Stomach smooth muscle (tissue), 2 donors: Measurements from ENCODE around the gene ENDOG.
"Not testable (repeated sequence)": the region's sequence is repeated elsewhere in the genome, so short reads cannot be mapped to it uniquely, and the experiment has no call there.

Experiments used
- H3K27ac ChIP-seq: one replicate; pipeline ENCODE4 v1.7.0; 2013; ENCODE audit warnings: mild to moderate bottlenecking, low read length, inconsistent platforms
- H3K27me3 ChIP-seq, 2 donors: one replicate each; pipeline ENCODE4 v1.7.0; 2013; ENCODE audit warnings: low read length in 2 of 2; ENCODE audit not compliant: insufficient read depth in 2 of 2, control insufficient read depth in 1 of 2
- H3K36me3 ChIP-seq, 2 donors: one replicate each; pipeline ENCODE4 v1.7.0; 2013; ENCODE audit warnings: low read length in 2 of 2; ENCODE audit not compliant: control insufficient read depth in 2 of 2, insufficient read depth in 2 of 2
- H3K4me1 ChIP-seq: one replicate; pipeline ENCODE4 v1.7.0; 2013; ENCODE audit warnings: low read length; ENCODE audit not compliant: control insufficient read depth, insufficient read depth
- H3K4me3 ChIP-seq, 2 donors: one replicate each; pipeline ENCODE4 v1.7.0; 2013; ENCODE audit warnings: low read length in 2 of 2
- H3K9ac ChIP-seq, 2 donors: one replicate each; pipeline ENCODE4 v1.7.0; 2013; ENCODE audit warnings: low read length in 2 of 2, mild to moderate bottlenecking in 1 of 2
- H3K9me3 ChIP-seq, 2 donors: one replicate each; pipeline ENCODE4 v1.7.0; 2013; ENCODE audit warnings: low read length in 2 of 2; ENCODE audit not compliant: control insufficient read depth in 2 of 2
- donor health status: healthy.
- donor health status: Pancreatic carcinoma.

Gene ENDOG

DNA sequence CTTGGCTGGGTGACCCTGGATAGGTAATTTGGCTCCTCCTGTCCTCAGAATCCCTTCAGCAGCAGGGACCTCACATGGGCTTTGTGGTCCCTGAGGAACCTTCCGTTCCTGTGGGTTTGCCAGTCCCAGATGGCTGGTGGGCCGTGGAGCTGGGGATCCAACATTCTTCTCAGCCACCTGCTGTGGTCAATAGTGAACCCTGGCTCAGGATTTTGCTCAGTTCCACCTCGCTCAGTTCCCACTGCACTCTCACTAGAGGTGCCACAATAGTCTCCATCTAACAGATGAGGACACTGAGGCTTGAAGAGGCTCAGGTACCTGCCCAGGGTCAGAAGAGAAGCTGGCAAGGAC lies 28.4 kb downstream of the ENDOG start:
- H3K4me3 ChIP-seq, result no peak overlapping the region
- no peaks in the 10 kb centered on the region for H3K27me3 ChIP-seq
- no peaks in the 10 kb centered on the region for H3K36me3 ChIP-seq
- H3K27ac ChIP-seq, result no peak overlapping the region
- H3K4me1 ChIP-seq, result no peaks in the 10 kb centered on the region
- no peak overlapping the region for H3K9ac ChIP-seq
- H3K9me3 ChIP-seq, result peaks cover 0 to 4% of the 10 kb centered on the region in 2 donors

- no peaks in the 10 kb centered on the region for H3K27me3 ChIP-seq
- no peaks in the 10 kb centered on the region for H3K36me3 ChIP-seq
- no peaks in the 10 kb centered on the region for H3K4me1 ChIP-seq
- peaks cover 0 to 4% of the 10 kb centered on the region in 2 donors for H3K9me3 ChIP-seq
- no peak overlapping the region for H3K9ac ChIP-seq
- H3K4me3 ChIP-seq, result no peak overlapping the region
- H3K27ac ChIP-seq, result no peak overlapping the region
Measured at GRCh38 chr9:128847803-128848202, 29.5 kb downstream of the ENDOG start.

GRCh38 chr9:128851024-128851423 lies 32.7 kb downstream of the ENDOG start:
- not testable (repeated sequence) for H3K36me3 ChIP-seq, H3K4me3 ChIP-seq, H3K27me3 ChIP-seq, H3K27ac ChIP-seq, H3K4me1 ChIP-seq, H3K9ac ChIP-seq, H3K9me3 ChIP-seq

DNA sequence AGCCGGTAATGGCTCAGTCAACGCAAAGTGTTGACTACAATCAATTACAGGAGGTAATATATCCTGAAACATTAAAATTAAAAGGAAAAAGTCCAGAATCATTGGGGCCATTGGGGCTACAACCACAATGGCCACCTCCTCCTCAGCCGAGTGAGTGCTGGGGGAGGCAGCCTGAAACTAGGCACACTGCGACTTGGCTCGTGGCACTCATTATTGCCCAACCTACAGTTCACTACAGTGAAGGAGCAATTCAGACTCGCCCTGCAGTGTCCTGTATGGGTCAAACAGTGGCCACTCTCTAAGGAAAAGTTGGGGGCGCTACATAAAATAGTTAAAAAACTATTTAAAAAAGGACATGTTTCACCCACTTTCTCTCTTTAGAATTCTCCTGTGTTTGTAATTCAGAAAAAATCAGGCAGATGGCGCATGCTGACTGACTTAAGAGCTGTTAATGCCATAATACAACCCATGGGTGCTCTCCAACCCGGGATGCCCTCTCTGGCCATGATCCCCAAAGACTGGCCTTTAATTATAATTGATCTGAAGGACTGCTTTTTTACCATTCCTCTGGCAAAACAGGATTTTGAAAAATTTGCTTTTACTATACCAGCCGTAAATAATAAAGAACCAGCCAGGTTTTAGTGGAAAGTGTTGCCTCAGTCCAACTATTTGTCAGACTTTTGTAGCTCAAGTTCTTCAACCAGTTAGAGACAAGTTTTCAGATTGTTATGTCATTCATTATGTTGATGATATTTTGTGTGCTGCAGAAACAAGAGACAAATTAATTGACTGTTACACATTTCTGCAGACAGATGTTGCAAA lies 33.7 kb downstream of the ENDOG start:
- H3K9ac ChIP-seq, H3K27ac ChIP-seq: not testable (repeated sequence)

GRCh38 chr9:128852646-128853045 lies 34.3 kb downstream of the ENDOG start:
- not testable (repeated sequence) for H3K4me3 ChIP-seq, H3K27me3 ChIP-seq, H3K4me1 ChIP-seq, H3K9ac ChIP-seq, H3K9me3 ChIP-seq, H3K36me3 ChIP-seq, H3K27ac ChIP-seq

More for the DNA sequence above, 33.7 kb downstream of the ENDOG start:
- H3K4me1 ChIP-seq, H3K36me3 ChIP-seq, H3K9me3 ChIP-seq, H3K4me3 ChIP-seq, H3K27me3 ChIP-seq: not testable (repeated sequence)

- H3K9ac ChIP-seq, H3K27me3 ChIP-seq, H3K9me3 ChIP-seq, H3K4me1 ChIP-seq, H3K36me3 ChIP-seq, H3K4me3 ChIP-seq, H3K27ac ChIP-seq: not testable (repeated sequence)
Measured at GRCh38 chr9:128854454-128854853, 36.2 kb downstream of the ENDOG start.

DNA sequence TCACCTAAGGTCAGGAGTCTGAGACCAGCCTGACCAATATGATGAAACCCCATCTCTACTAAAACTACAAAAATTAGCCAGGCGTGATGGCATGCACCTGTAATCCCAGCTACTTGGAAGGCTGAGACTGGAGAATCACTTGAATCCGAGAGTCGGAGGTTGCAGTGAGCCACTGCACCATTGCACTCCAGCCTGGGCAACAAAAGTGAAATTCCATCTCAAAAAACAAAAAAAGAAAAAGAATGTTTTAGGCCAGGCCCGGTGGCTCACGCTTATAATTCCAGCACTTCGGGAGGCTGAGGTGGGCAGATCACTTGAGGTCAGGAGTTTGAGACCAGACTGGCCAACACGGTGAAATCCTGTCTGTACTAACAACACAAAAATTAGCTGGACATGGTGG lies 40.2 kb downstream of the ENDOG start:
- not testable (repeated sequence) for H3K27ac ChIP-seq, H3K4me1 ChIP-seq, H3K4me3 ChIP-seq, H3K27me3 ChIP-seq, H3K9me3 ChIP-seq, H3K9ac ChIP-seq, H3K36me3 ChIP-seq

DNA sequence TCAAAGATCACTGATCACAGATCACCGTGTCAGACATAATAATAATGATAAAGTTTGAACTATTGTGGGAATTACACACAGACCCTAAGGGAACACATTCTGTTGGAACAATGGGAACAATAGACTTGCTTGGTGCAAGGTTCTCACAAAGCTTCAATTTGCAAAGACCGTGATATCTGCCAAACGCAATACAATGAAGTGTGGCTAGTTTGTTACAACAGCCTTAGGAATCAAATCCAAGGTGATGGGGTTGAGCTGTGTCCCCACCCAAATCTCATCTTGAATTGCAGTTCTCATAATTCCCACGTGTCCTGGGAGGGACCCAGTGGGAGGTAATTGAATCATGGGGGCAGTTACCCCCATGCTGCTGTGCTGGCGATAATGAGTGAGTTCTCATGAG lies 42.6 kb downstream of the ENDOG start:
- Histone ChIP-seq H3K27ac (no peak overlapping the region), H3K27me3 (no peaks in the 10 kb centered on the region), H3K36me3 (no peaks in the 10 kb centered on the region), H3K9me3 (no peaks in the 10 kb centered on the region), H3K9ac (no peak overlapping the region), H3K4me1 (peaks cover 3% of the 10 kb centered on the region), H3K4me3 (no peak overlapping the region)

- no peaks in the 10 kb centered on the region for H3K9me3 ChIP-seq
- H3K4me3 ChIP-seq, result no peak overlapping the region
- H3K27me3 ChIP-seq, result no peaks in the 10 kb centered on the region
- H3K36me3 ChIP-seq, result no peaks in the 10 kb centered on the region
- no peak overlapping the region for H3K27ac ChIP-seq
- no peak overlapping the region for H3K9ac ChIP-seq
- peaks cover 3% of the 10 kb centered on the region for H3K4me1 ChIP-seq
Measured at GRCh38 chr9:128861501-128861900, 43.2 kb downstream of the ENDOG start.

- no peaks in the 10 kb centered on the region for H3K27me3 ChIP-seq
- no peak overlapping the region for H3K27ac ChIP-seq
- H3K9ac ChIP-seq, result no peak overlapping the region
- no peaks in the 10 kb centered on the region for H3K36me3 ChIP-seq
- H3K4me1 ChIP-seq, result peaks cover 3% of the 10 kb centered on the region
- H3K4me3 ChIP-seq, result no peak overlapping the region
- no peaks in the 10 kb centered on the region for H3K9me3 ChIP-seq
Measured at GRCh38 chr9:128862401-128862851, 44.1 kb downstream of the ENDOG start.

- Histone ChIP-seq H3K4me3 (no peak overlapping the region), H3K27ac (no peak overlapping the region), H3K9ac (no peak overlapping the region), H3K27me3 (no peaks in the 10 kb centered on the region), H3K4me1 (peaks cover 3% of the 10 kb centered on the region), H3K9me3 (no peaks in the 10 kb centered on the region), H3K36me3 (no peaks in the 10 kb centered on the region)
Measured at GRCh38 chr9:128863647-128864046, 45.3 kb downstream of the ENDOG start.
